Measurements from ENCODE around the gene GALNT17. TPM values are rescaled to one million over a fixed set of nuclear protein-coding genes. Genes with fewer than 3 reads are reported as not detected.

The GALNT17 gene
- total RNA-seq, 1 experiment from 2014 or later = not detected

GRCh38 chr7:71238581-71239295 lies 106.8 kb downstream of the GALNT17 start:
- Histone ChIP-seq H3K27ac (ENCODE audit: low read length) (no peak overlapping the region), H3K27me3 (ENCODE audit: control insufficient read depth, insufficient read depth, low read length) (no peaks in the 10 kb centered on the region), H3K4me3 (ENCODE audit: low read depth in 2 of 2, low read length in 2 of 2) (no peak overlapping the region), H3K36me3 (ENCODE audit: control insufficient read depth, insufficient read depth, low read length) (no peaks in the 10 kb centered on the region), H3K4me1 (ENCODE audit: control insufficient read depth, insufficient read depth, low read length) (no peaks in the 10 kb centered on the region), H3K9me3 (ENCODE audit: control insufficient read depth, insufficient read depth, low read depth, low read length) (no peaks in the 10 kb centered on the region)
- intact Hi-C loops (cut with micrococcal nuclease; ENCODE audit: unreplicated experiment) = no loop called here
- no TSS peak for BruUV-seq (replicated peaks)
- TF ChIP-seq TCF7L2 (IDR thresholded peaks at IDR 0.05; ENCODE audit: low read depth, low read length) (no peak), SIN3A (IDR thresholded peaks at IDR 0.05; ENCODE audit: borderline replicate concordance, insufficient read depth, low read depth, low read length) (no peak), POLR2AphosphoS5 (IDR thresholded peaks at IDR 0.05; ENCODE audit: low read depth, low read length) (no peak), REST (IDR thresholded peaks at IDR 0.05; ENCODE audit: insufficient read depth in 1 of 2, low read depth in 2 of 2, low read length in 1 of 2) (no peak), CTCF (IDR thresholded peaks at IDR 0.05) (no peak)
- ChIA-PET CTCF (no interaction called here), POLR2A (no interaction called here)
- DNase-seq (ENCODE audit: low read depth, low spot score) = no peak
- in situ Hi-C loops (cut with HindIII; ENCODE audit: low pct_unique_long_range_greater_than_20kb, low sequenced_read_pairs) = no loop called here
- no peak for ATAC-seq

GRCh38 chr7:71239586-71240268 lies 107.8 kb downstream of the GALNT17 start:
- BruUV-seq (replicated peaks) = no TSS peak

More at GRCh38 chr7:71239586-71240268, 107.8 kb downstream of the GALNT17 start:
- ChIA-PET POLR2A (no interaction called here), CTCF (no interaction called here)
- Histone ChIP-seq H3K27me3 (ENCODE audit: control insufficient read depth, insufficient read depth, low read length) (no peaks in the 10 kb centered on the region), H3K36me3 (ENCODE audit: control insufficient read depth, insufficient read depth, low read length) (no peaks in the 10 kb centered on the region), H3K4me3 (ENCODE audit: low read depth in 2 of 2, low read length in 2 of 2) (no peak overlapping the region), H3K9me3 (ENCODE audit: control insufficient read depth, insufficient read depth, low read depth, low read length) (no peaks in the 10 kb centered on the region), H3K27ac (ENCODE audit: low read length) (no peak overlapping the region), H3K4me1 (ENCODE audit: control insufficient read depth, insufficient read depth, low read length) (no peaks in the 10 kb centered on the region)
- in situ Hi-C loops (cut with HindIII; ENCODE audit: low pct_unique_long_range_greater_than_20kb, low sequenced_read_pairs) = no loop called here
- intact Hi-C loops (cut with micrococcal nuclease; ENCODE audit: unreplicated experiment) = no loop called here
- DNase-seq (ENCODE audit: low read depth, low spot score) = no peak
- no peak for TF ChIP-seq REST (IDR thresholded peaks at IDR 0.05; ENCODE audit: insufficient read depth in 1 of 2, low read depth in 2 of 2, low read length in 1 of 2)
- no peak for TF ChIP-seq CTCF (IDR thresholded peaks at IDR 0.05)
- no peak for TF ChIP-seq TCF7L2 (IDR thresholded peaks at IDR 0.05; ENCODE audit: low read depth, low read length)
- no peak for TF ChIP-seq POLR2AphosphoS5 (IDR thresholded peaks at IDR 0.05; ENCODE audit: low read depth, low read length)
- TF ChIP-seq SIN3A (IDR thresholded peaks at IDR 0.05; ENCODE audit: borderline replicate concordance, insufficient read depth, low read depth, low read length) = no peak
- ATAC-seq = no peak
